ENCODE measurements around the gene ZNF334. TPM values are rescaled to one million over a fixed set of nuclear protein-coding genes. Genes with fewer than 3 reads are reported as not detected.

ZNF334 gene
- total and polyA plus RNA-seq, 12 donors: 0.64 to 3.0 (median 1.6) TPM

DNA sequence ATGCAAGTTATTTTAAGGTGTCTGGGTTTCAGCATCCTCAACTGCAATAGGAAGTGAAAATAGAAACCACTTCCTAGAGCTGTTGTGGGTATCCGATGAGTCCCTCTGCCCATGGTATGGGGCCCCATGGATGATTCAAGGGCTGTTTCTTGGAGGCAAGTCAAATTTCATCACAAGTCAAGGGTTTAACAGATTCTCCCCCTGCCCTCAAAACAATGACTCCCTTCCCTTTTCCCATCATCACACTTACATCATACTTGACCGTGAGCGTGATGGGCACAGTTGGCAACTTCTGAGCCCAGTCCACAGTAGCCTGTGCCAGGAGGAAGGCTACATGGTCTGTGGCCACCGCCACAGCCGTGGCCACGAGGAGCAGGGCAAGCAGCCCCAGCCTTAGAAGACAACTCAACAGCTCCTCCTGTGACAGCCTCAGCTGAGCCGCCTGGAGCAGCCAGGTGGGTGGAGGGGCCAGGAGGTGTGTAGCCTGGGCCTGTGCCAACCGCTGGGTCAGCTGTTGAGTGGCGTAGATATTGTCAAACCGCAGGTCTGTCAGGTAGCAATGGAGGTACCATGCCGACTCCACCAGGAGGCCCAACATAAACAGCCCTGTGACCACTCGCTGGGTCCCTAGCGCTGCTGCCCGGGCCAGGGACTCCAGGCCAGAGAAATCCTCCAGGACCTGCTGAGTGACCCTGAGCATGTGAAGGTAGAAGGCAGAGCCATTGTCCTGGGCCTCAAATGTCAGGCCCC, 31.9 kb upstream of the ZNF334 start:
- TF ChIP-seq, protein P1, sequence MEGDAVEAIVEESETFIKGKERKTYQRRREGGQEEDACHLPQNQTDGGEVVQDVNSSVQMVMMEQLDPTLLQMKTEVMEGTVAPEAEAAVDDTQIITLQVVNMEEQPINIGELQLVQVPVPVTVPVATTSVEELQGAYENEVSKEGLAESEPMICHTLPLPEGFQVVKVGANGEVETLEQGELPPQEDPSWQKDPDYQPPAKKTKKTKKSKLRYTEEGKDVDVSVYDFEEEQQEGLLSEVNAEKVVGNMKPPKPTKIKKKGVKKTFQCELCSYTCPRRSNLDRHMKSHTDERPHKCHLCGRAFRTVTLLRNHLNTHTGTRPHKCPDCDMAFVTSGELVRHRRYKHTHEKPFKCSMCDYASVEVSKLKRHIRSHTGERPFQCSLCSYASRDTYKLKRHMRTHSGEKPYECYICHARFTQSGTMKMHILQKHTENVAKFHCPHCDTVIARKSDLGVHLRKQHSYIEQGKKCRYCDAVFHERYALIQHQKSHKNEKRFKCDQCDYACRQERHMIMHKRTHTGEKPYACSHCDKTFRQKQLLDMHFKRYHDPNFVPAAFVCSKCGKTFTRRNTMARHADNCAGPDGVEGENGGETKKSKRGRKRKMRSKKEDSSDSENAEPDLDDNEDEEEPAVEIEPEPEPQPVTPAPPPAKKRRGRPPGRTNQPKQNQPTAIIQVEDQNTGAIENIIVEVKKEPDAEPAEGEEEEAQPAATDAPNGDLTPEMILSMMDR (IDR thresholded peaks at IDR 0.05): no peak
- Histone ChIP-seq H3K4me1 (peaks cover 0 to 14% (median 0%) of the 10 kb centered on the region in 9 donors), H3K27ac (no peak overlapping the region), H3K4me3 (no peak overlapping the region), H3K36me3 (no peaks in the 10 kb centered on the region), H3K9me3 (no peaks in the 10 kb centered on the region), H3K27me3 (peaks cover 0 to 50% (median 37%) of the 10 kb centered on the region in 7 donors)
- intact Hi-C loops (cut with DNase I): no loop called here
- 84 to 87% methylated on average over 14 of the region's 14 CpGs for WGBS, 2 donors
- no peak for ATAC-seq
- DNase-seq: no peak

DNA sequence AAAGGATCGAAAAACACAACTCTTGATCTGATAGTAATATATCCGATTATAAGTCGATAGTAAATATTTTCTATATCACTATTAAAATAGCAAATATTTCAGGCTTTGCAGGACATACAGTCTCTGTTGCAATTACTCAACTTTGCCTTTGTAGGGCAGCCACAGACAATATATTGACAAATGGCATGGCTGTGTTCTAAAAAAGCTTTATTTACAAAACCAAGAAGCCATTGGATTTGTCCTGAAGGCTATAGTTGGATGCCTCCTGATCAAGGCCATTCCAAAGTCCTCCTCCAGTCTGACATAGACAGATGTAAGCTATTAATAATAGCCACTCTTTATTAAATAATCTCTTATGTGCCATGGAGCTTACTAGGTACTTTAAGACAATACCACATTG, 31.2 kb upstream of the ZNF334 start:
- ATAC-seq: no peak
- intact Hi-C loops (cut with DNase I): no loop called here

DNA sequence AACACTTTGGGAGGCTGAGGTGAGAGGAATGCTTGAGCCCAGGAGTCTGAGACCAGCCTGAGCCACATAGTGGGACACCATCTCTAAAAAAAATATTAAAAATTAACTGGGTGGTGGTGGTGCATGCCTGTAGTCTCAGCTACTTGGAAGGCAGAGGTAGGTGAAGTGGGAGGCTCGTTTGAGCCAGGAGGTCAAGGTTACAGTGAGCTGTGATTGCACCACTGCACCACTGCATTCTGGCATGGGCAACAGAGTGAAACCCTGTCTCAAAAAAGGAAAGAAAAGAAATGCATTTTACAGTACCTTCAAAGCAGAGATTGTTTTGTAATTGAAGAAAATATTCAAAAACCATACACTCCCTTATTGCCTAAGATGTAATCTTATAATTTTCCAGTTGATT, 30.6 kb upstream of the ZNF334 start:
- Histone ChIP-seq H3K4me3 (no peak overlapping the region), H3K4me1 (peaks cover 0 to 14% (median 0%) of the 10 kb centered on the region in 9 donors), H3K27ac (no peak overlapping the region), H3K9me3 (no peaks in the 10 kb centered on the region), H3K36me3 (no peaks in the 10 kb centered on the region), H3K27me3 (peaks cover 0 to 54% (median 42%) of the 10 kb centered on the region in 7 donors)
- WGBS, 2 donors: 14 to 16% methylated on average over 1 of the region's 1 CpG
- ATAC-seq (no peak), DNase-seq (no peak)
- TF ChIP-seq, protein P1 (IDR thresholded peaks at IDR 0.05): no peak
- intact Hi-C loops (cut with DNase I): no loop called here

More for the DNA sequence above, 31.2 kb upstream of the ZNF334 start:
- TF ChIP-seq, protein P1 (IDR thresholded peaks at IDR 0.05): peak in 4 of 9 donors; percentile 13 to 24 (median 22)
- H3K36me3 ChIP-seq: no peaks in the 10 kb centered on the region
- no peak overlapping the region for H3K27ac ChIP-seq
- H3K4me3 ChIP-seq: no peak overlapping the region
- WGBS, 2 donors: 90% methylated on average over 3 of the region's 3 CpGs
- no peak for DNase-seq
- no peaks in the 10 kb centered on the region for H3K9me3 ChIP-seq
- H3K4me1 ChIP-seq: peaks cover 0 to 14% (median 0%) of the 10 kb centered on the region in 9 donors
- H3K27me3 ChIP-seq: peaks cover 0 to 50% (median 39%) of the 10 kb centered on the region in 7 donors

DNA sequence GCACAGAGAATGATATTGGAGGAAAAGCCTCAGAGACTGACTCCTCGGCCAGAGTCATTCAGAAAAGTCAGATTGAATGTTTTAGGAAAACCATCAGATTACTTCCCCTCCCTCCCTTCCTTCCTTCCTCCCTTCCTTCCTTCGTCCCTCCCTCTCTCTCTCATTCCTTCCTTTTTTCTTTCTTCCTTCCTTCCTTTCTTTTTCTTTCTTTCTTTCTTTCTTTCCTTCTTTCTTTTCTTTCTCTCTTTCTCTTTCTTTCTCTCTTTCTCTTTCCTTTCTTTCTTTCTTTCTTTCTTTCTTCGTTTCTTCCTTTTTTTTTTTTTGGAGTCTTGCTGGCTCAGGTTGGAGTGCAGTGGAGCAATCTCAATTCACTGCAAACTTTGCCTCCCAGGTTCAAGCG, 29.7 kb upstream of the ZNF334 start:
- 69 to 72% methylated on average over 4 of the region's 4 CpGs for WGBS, 2 donors
- no peak overlapping the region for H3K27ac ChIP-seq

More for the DNA sequence above, 29.7 kb upstream of the ZNF334 start:
- Histone ChIP-seq H3K9me3 (no peaks in the 10 kb centered on the region), H3K27me3 (peaks cover 0 to 63% (median 51%) of the 10 kb centered on the region in 7 donors), H3K4me1 (peaks cover 0 to 14% (median 0%) of the 10 kb centered on the region in 9 donors), H3K4me3 (no peak overlapping the region), H3K36me3 (no peaks in the 10 kb centered on the region)
- TF ChIP-seq, protein P1 (IDR thresholded peaks at IDR 0.05): no peak
- no peak for DNase-seq
- intact Hi-C loops (cut with DNase I): no loop called here
- ATAC-seq: no peak
